Endothelial cell of umbilical vein (primary cell): ENCODE measurements around the gene USP47. TPM values are rescaled to one million over a fixed set of nuclear protein-coding genes. Genes with fewer than 3 reads are reported as not detected.

Experiments used
- BruUV-seq: library from RNA; stranded (reverse); fragments of 400-500 nt; replicated peaks from 2 replicates; lab custom pipeline; 2021; lab: Mats Ljungman, UMichigan
- CTCF ChIA-PET: fragments of 300-600, 350-600 bp; sonication (Branson Sonifier 250); formaldehyde crosslinking; loops from one replicate; lab custom pipeline; 2021; ENCODE audit warnings: antibody characterized with exemption, inconsistent platforms; lab: Charles Lee
- POLR2A ChIA-PET: fragments of 300-600, 350-600 bp; sonication (Branson Sonifier 250); formaldehyde crosslinking; loops from one replicate; lab custom pipeline; 2021; ENCODE audit warnings: antibody characterized with exemption, inconsistent platforms; lab: Charles Lee
- DNase-seq: peaks from one replicate; pipeline ENCODE4 v3.0.0-alpha.2; 2011; ENCODE audit warnings: low read depth, low spot score
- FAIRE-seq: peaks from 2 replicates; lab custom pipeline; 2011; peaks lifted over from hg19 to GRCh38; lab: Jason Lieb, UNC
- H2AFZ ChIP-seq: 2 replicates; pipeline ENCODE4 v1.6.0; 2012; ENCODE audit warnings: low read depth, low read length, control low read depth, inconsistent platforms
- H3K27ac ChIP-seq: 2 replicates; pipeline ENCODE4 v1.5.1; 2011; ENCODE audit warnings: low read depth, mild to moderate bottlenecking, control low read depth, low read length, moderate library complexity; ENCODE audit not compliant: insufficient read depth
- H3K27me3 ChIP-seq, 2 experiments: 2 replicates each; pipeline versions ENCODE4 v1.6.0 to v1.6.1; 2011; ENCODE audit warnings: low read length in 2 of 2, mixed read lengths in 1 of 2; ENCODE audit not compliant: control insufficient read depth in 2 of 2, insufficient read depth in 2 of 2
- H3K36me3 ChIP-seq, 2 experiments: 2 replicates in 1 of 2; 3 replicates in 1 of 2; pipeline ENCODE4 v1.5.1; 2011; ENCODE audit warnings: low read length in 2 of 2, mild to moderate bottlenecking in 1 of 2, moderate library complexity in 1 of 2; ENCODE audit not compliant: control insufficient read depth in 2 of 2, insufficient read depth in 2 of 2; ENCODE audit errors: extremely low read depth in 1 of 2
- H3K4me1 ChIP-seq: 3 replicates; pipeline ENCODE4 v1.5.1; 2011; ENCODE audit warnings: mild to moderate bottlenecking, low read length; ENCODE audit not compliant: control insufficient read depth, insufficient read depth; ENCODE audit errors: extremely low read depth
- H3K4me2 ChIP-seq: 2 replicates; pipeline ENCODE4 v1.6.1; 2011; ENCODE audit warnings: low read length, control low read depth, mixed read lengths; ENCODE audit not compliant: insufficient read depth
- H3K4me3 ChIP-seq, 3 experiments: fragments of 200-600 bp in 1 of 3; sonication (generic), shearing (Covaris generic) in 1 of 3; replicated peaks in 1 of 3; 2 replicates each; pipeline ENCODE4 v1.5.1; 2011 to 2016; ENCODE audit warnings: control low read depth in 3 of 3, low read length in 3 of 3, mild to moderate bottlenecking in 2 of 3, inconsistent platforms in 1 of 3, low read depth in 1 of 3, moderate library complexity in 1 of 3; ENCODE audit not compliant: insufficient read depth in 1 of 3
- H3K79me2 ChIP-seq: 2 replicates; pipeline ENCODE4 v1.6.0; 2012; ENCODE audit warnings: low read length, inconsistent platforms; ENCODE audit not compliant: control insufficient read depth, insufficient read depth
- H3K9ac ChIP-seq: replicated peaks from 2 replicates; pipeline ENCODE3; 2011; ENCODE audit warnings: low read length, control low read depth; ENCODE audit not compliant: insufficient read depth; ENCODE audit errors: extremely low read depth
- H3K9me1 ChIP-seq: replicated peaks from 3 replicates; pipeline ENCODE4 v1.6.0; 2011; ENCODE audit warnings: mild to moderate bottlenecking, low read length; ENCODE audit not compliant: control insufficient read depth, insufficient read depth; ENCODE audit errors: extremely low read depth
- H3K9me3 ChIP-seq: replicated peaks from 2 replicates; pipeline ENCODE4 v1.5.1; 2012; ENCODE audit warnings: low read length, inconsistent platforms; ENCODE audit not compliant: control insufficient read depth, insufficient read depth
- H4K20me1 ChIP-seq: replicated peaks from 2 replicates; pipeline ENCODE3; 2011; ENCODE audit warnings: mild to moderate bottlenecking, low read length; ENCODE audit not compliant: control insufficient read depth, insufficient read depth; ENCODE audit errors: extremely low read depth
- CTCF ChIP-seq, 2 donors: IDR thresholded peaks; 1 replicate in 1 of 2; 2 replicates in 1 of 2; pipeline ENCODE4 v1.5.1; 2011; ENCODE audit warnings: low read length in 2 of 2, mild to moderate bottlenecking in 2 of 2, moderate library complexity in 2 of 2, control low read depth in 1 of 2, inconsistent platforms in 1 of 2, low read depth in 1 of 2; ENCODE audit not compliant: insufficient read depth in 1 of 2; ENCODE audit errors: extremely low read depth in 1 of 2
- EZH2 ChIP-seq: IDR thresholded peaks from 2 replicates; pipeline ENCODE4 v1.6.1; 2012; ENCODE audit warnings: borderline replicate concordance, low read depth, mild to moderate bottlenecking, moderate library complexity, low read length, inconsistent platforms; ENCODE audit not compliant: severe bottlenecking
- FOS ChIP-seq: IDR thresholded peaks from 2 replicates; pipeline ENCODE4 v1.6.1; 2011; ENCODE audit warnings: mild to moderate bottlenecking, low read length, moderate library complexity, borderline replicate concordance; ENCODE audit not compliant: insufficient read depth
- GATA2 ChIP-seq: IDR thresholded peaks from 2 replicates; pipeline ENCODE4 v1.7.0; 2011; ENCODE audit warnings: low read depth, mild to moderate bottlenecking, moderate library complexity, mixed read lengths, low read length; ENCODE audit not compliant: insufficient read length, insufficient read depth
- JUN ChIP-seq: IDR thresholded peaks from 2 replicates; pipeline ENCODE4 v1.6.1; 2011; ENCODE audit warnings: borderline replicate concordance, low read depth; ENCODE audit not compliant: insufficient read length, insufficient read depth
- MYC ChIP-seq: IDR thresholded peaks from one replicate; pipeline ENCODE4 v1.6.1; 2011; ENCODE audit warnings: mild to moderate bottlenecking, low read depth, low read length
- POLR2A ChIP-seq: IDR thresholded peaks from 2 replicates; pipeline ENCODE4 v1.6.1; 2012; ENCODE audit warnings: low read depth, mild to moderate bottlenecking, control low read depth, low read length
- POLR2AphosphoS5 ChIP-seq: IDR thresholded peaks from 2 replicates; pipeline ENCODE4 v1.6.1; 2012; ENCODE audit warnings: low read depth, mild to moderate bottlenecking, control low read depth, low read length, moderate library complexity; ENCODE audit not compliant: insufficient read depth
- dilution Hi-C: fragments of 300-500 bp; cut with MboI; formaldehyde crosslinking; loops from one replicate; pipeline ENCODE4 v1.15.0; 2019; ENCODE audit warnings: low sequenced_read_pairs; ENCODE audit not compliant: extremely low pct_ligation_motif_present
- intact Hi-C: fragments of 100-400 bp; cut with micrococcal nuclease; formaldehyde crosslinking; loops from one replicate; pipeline ENCODE4 v1.10.0; 2022
- polyA plus RNA-seq, 4 experiments: library from polyadenylated mRNA; depleted of rRNA in 3 of 4; stranded (reverse) in 3 of 4; unstranded in 1 of 4; fragments of >200 nt; gene quantifications; 2 replicates each; pipeline versions ENCODE4 v1.2.1 to v1.2.3, GENCODE V29; 2011 to 2012; ENCODE audit warnings: missing spikeins in 1 of 4
- total RNA-seq: library from RNA; stranded (reverse); gene quantifications from 2 replicates; pipeline ENCODE4 v1.2.3, GENCODE V29; 2021
- TF ChIP-seq, protein P1 (sequence below): IDR thresholded peaks from 2 replicates; pipeline ENCODE4 v1.6.1; 2011; ENCODE audit not compliant: insufficient read depth, insufficient read length

Gene USP47
- total and polyA plus RNA-seq, 2 donors (not counting 3 experiments of a cell fraction or from before 2014, with no cell fraction given), result 7.8 to 38.0 TPM

DNA sequence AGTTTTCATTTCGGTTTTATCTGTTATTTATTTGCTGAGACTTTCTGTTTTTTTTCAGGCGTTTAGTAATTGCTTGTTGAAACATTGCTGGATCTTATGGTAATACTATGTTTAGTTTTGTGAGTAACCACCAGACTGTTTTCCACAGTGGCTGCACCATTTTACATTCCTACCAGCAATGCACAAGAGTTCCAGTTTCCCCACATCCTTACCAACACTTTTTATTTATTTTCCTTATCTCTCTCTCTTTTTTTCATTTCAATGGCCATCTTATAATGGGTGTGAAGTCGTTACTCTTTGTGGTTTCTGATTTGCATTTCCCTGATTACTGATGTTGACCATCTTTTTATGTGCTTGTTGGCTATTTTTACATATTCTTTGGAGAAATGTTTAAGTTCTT, 23.7 kb downstream of the USP47 start:
- Histone ChIP-seq H3K4me1 (peaks cover 9% of the 10 kb centered on the region), H3K36me3 (no peaks in the 10 kb centered on the region), H3K9me3 (no peaks in the 10 kb centered on the region), H3K9ac (no peak overlapping the region), H3K4me3 (no peak overlapping the region), H3K4me2 (no peak overlapping the region), H3K9me1 (peaks cover 6% of the 10 kb centered on the region), H3K27me3 (no peaks in the 10 kb centered on the region), H3K27ac (no peak overlapping the region), H4K20me1 (peaks cover 5% of the 10 kb centered on the region), H2AFZ (no peak overlapping the region), H3K79me2 (peaks cover 93% of the 10 kb centered on the region)
- dilution Hi-C loops (no loop called here), intact Hi-C loops (loop anchor here (5.0 kb wide), 1 partner anchor 47 kb away; no protein-coding TSS in a partner anchor)
- no TSS peak for BruUV-seq
- DNase-seq (no peak), FAIRE-seq (no peak)
- TF ChIP-seq GATA2 (no peak), FOS (no peak), CTCF (IDR thresholded peaks at IDR 0.05; ENCODE audit: extremely low read depth in 1 of 2, insufficient read depth in 1 of 2, low read depth in 1 of 2, low read length in 2 of 2) (no peak), MYC (no peak), POLR2AphosphoS5 (no peak), EZH2 (no peak), POLR2A (no peak), JUN (no peak)
- TF ChIP-seq, protein P1, sequence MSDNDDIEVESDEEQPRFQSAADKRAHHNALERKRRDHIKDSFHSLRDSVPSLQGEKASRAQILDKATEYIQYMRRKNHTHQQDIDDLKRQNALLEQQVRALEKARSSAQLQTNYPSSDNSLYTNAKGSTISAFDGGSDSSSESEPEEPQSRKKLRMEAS, result no peak
- ChIA-PET POLR2A (no interaction called here), CTCF (interaction anchor here (1.0 kb wide), 2 partner anchors 10 to 17 kb away, joined by 4 to 6 read pairs; no protein-coding TSS in a partner anchor)
